NCI-H510A treated with DMSO at 0.1 percent for 48 hours (cell line): ENCODE measurements around the gene LYRM7.
"Not testable (repeated sequence)": the region's sequence is repeated elsewhere in the genome, so short reads cannot be mapped to it uniquely, and the experiment has no call there.

Experiments
- DNase-seq: peaks from one replicate; lab custom pipeline; 2025; lab: John Stamatoyannopoulos, UW

Gene LYRM7

DNA sequence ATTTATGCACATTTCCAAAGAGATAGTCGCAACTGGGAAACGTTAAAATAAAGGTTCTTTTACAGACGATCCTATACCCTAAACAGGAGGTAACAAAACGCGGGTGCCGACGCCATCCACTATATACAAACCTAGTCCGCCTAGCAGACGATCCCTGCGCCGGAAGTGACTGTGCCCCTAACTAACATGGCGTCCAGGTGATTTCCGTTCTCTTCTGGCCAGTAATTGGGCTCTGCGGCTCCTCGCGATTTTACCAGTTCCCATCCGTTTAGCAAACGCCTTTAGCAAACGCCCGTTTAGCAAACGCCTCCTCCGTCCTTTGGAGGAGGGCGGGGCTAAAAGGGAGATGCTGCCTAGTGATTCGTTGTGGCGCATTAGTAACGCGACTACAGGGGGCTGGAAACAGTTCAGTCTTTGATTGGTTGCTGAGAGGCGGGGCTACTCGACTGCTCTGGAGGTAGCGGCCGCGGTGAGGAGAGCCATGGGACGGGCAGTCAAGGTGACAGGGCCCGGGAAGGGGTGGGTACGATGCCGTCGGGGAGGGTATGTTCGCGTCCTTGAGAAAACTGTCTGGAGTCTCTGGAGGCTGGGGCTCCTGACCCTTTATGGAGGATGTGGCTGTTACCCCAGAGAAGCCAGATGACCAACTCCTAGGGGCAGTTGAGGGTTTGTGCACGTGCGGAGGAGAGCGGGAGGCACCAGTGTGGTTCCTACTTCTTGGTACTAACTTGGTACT lies at the start of gene LYRM7:
Gene LYRM7 (plus strand): TSS at position 405 of the 736 bp plus-strand sequence. CDS start 77 bp downstream, at position 482.
- peak; percentile 94 for DNase-seq

DNA sequence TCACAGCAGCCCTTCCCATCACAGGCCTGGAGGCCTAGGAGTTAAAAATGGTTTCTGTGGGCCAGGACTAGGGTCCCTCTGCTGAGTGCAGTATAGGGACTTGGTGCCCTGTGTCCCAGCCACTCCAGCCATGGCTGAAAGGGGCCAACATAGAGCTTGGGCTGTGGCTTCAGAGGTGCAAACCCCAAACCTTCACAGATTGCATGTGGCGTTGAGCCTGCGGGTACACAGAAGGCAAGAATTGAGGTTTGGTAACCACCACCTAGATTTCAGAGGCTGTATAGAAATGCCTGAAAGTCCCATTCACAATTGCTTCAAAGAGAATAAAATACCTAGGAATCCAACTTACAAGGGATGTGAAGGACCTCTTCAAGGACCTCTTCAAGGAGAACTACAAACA lies 43.5 kb upstream of the LYRM7 start:
- not testable (repeated sequence) for DNase-seq

DNA sequence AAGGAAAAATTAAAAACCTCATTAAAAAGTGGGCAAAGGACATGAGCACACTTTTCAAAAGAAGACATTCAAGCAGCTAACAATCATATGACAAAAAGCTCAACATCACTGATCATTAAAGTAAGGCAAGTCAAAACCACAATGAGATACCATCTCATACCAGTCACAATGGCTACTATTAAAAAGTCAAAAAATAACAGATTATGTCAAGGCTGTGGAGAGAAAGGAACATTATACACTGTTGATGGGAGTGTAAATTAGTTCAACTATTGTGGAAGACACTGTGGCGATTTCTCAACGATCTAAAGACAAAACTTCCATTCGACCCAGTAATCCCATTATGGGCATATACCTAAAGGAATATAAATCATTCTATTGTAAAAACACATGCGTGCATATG lies 41.4 kb upstream of the LYRM7 start:
- DNase-seq: no peak

DNA sequence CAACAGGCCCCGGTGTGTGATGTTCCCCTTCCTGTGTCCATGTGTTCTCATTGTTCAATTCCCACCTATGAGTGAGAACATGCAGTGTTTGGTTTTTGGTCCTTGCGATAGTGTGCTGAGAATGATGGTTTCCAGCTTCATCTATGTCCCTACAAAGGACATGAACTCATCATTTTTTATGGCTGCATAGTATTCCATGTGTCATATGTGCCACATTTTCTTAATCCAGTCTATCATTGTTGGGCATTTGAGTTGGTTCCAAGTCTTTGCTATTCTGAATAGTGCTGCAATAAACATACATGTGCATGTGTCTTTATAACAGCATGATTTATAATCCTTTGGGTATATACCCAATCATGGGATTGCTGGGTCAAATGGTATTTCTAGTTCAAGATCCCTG lies 37.7 kb upstream of the LYRM7 start:
- not testable (repeated sequence) for DNase-seq

DNA sequence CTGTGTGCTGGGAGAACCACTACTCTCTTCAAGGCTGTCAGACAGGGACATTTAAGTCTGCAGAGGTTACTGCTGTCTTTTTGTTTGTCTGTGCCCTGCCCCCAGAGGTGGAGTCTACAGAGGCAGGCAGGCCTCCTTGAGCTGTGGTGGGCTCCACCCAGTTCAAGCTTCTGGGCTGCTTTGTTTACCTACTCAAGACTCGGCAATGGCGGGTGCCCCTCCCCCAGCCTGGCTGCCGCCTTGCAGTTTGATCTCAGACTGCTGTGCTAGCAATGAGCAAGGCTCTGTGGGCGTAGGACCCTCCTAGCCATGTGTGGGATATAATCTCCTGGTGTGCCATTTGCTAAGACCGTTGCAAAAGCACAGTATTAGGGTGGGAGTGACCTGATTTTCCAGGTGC lies 32.3 kb upstream of the LYRM7 start:
- DNase-seq: not testable (repeated sequence)

DNA sequence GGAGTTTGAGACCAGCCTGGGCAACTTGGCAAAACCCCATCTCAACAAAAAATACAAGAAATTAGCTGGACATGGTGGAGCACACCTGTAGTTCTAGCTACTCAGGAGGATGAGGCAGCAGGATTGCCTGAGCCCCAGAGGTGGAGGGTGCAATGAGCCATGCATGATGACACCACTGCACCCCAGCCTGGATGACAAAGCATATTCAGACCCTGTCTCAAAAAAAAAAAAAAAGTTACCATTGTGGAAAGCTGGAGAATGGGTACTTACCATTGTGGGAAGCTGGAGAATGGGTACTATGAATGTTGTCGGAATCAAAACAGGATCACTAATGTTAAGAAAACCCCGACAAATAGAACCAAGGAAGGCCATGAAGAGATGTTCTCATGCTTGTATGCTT lies 31.4 kb upstream of the LYRM7 start:
- DNase-seq: no peak

DNA sequence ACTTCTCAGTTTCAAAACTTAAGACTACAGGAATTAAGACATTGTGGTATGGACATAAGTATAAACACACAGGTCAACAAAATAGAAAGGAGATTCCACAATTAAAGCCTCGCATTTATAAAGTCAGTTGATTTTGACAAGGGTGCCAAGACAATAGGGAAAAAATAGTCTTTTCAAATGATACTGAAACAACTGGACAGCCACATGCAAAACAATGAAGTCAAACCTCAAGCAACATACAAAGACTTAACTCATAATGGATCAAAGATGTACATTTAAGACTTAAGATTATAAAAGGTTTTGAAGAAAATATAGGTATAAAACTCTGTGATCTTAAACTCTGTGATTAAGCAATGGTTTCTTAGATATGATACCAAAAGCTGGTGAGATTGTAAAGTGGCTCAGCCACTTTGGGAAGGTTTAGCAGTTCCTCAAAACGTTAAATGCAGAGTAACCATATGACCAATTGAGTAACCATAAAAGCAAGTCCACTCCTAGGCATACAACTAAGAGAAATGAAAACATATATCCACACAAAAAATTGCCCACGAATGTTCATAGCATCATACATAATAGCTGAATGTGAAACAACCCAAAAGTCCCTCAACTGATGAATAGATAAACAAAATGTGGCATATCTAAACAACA lies 27.6 kb upstream of the LYRM7 start:
- DNase-seq: no peak

DNA sequence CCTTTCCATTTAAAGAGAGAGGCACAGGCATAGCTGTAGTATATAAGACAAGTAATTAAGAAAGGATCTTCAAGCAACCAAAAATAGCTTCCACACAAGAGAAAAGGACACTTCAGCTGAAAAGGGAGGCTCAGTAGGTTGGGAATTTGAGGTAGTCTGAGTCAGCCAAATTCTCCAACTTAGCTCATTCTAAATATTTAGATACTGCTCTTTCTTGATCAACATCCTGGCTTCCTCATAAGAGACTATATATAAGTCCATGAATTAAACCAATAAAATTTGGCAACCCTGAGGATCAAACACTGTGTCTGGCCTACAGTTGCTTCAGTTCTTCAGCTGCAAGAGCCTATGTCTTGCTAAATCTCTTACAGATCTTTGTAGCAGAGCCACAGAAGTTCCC lies 23.5 kb upstream of the LYRM7 start:
- DNase-seq: no peak

DNA sequence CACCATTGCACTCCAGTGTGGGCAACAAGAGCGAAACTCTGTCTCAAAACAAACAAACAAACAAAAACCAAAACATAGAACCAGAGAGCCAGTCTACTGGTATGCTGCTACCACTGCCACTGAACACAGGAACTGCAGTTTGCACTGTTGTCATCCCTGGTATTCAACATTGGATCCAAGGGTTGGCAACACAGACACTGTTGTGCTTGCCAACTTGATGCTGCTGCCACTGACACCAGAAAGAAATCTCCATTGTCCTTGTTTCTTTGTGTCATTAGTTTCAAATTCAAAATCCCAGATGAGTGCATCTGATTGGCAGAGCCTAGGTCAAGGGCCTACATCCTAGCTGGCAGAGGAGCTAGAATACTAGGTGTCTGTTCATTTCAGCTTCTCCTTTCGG lies 21.9 kb upstream of the LYRM7 start:
- no peak for DNase-seq

DNA sequence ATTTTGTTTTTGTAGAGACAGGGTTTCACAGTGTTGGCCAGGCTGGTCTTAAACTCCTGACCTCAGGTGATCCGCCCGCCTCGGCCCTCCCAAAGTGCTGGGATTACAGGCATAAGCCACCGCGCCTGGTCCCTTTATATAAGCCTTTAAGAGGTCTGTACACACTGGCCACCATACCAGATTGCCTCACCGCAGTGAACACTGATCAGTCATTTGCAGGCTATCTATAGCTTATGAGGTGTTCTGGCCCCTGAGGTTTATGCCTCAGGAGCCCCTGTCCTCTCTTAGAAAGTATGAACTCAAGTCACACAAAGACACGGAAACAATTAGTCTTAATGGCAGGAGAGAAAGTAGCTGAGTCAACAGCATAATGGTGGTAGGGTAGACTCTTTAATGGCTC lies 20.3 kb upstream of the LYRM7 start:
- DNase-seq: no peak

DNA sequence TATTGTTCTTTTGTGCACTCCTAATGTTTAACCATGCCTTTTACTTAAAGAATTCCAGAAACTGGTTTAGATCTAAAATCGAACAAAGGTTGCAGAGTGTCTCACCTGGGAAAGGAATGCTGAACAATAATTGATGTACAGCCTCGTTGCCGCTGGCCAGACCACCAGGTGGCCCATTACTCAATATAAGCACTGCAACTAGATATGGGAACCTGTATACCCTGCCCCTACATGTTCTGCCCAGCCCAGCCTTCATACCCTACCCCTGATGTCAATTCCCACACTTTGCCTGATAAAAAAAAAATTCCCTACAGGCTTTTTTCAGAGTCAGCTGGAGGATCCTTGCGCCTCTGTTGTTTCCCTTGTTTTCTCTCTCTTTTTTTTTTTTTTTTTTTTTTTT lies 19.5 kb upstream of the LYRM7 start:
- DNase-seq: no peak

DNA sequence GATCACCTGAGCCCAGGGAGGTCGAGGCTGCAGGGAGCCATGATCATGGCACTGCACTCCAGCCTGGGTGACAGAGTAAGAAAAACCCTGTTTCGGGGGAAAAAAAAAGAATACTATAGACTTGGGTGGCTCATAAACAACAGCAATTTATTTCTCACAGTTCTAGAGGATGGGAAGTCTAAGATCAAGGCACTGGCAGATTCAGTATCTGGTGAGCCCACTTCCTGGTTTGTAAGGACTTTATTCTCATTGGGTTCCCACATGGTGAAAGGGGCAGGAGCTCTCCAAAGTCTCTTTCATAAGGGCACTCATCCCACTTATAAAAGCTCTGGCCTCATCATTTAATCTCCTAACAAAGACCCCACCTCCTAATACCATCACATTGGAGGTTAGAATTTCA lies 14.4 kb upstream of the LYRM7 start:
- DNase-seq: no peak

DNA sequence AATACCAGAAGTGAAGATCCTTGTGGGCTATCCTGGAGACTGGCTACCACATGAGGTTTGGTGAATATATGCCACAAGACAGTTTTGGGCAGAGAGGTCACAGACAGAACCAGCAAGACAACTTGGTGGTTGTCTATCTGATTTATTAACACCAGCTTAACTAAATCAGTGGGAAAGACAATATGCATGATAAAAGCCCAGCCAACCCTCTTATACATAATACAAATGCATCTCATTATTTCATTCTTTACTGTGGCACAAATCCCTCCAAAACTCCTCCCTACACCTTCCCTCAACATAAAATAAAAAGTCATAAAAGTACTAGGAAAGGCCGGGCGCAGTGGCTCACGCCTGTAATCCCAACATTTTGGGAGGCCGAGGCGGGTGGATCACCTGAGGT lies 13.8 kb upstream of the LYRM7 start:
- DNase-seq: no peak

DNA sequence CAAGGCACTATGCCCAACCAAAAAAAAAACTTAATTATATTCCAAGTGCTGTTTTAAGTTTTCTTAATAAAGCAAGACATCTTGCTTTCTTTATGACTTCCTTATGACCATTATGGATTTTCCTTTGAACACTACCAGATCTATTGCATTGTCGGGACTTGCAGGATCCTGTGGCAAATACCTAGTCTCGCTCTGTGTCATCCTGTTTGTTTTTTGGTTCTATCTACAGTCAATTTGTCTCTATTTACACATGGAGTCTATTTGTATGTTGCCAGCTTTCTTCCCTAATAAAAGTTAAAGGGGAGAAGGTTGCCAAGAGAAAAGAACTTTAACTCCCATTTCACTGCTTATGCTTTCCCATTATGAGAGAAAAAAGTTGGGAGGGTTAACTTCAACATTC lies 10.6 kb upstream of the LYRM7 start:
- DNase-seq: no peak

DNA sequence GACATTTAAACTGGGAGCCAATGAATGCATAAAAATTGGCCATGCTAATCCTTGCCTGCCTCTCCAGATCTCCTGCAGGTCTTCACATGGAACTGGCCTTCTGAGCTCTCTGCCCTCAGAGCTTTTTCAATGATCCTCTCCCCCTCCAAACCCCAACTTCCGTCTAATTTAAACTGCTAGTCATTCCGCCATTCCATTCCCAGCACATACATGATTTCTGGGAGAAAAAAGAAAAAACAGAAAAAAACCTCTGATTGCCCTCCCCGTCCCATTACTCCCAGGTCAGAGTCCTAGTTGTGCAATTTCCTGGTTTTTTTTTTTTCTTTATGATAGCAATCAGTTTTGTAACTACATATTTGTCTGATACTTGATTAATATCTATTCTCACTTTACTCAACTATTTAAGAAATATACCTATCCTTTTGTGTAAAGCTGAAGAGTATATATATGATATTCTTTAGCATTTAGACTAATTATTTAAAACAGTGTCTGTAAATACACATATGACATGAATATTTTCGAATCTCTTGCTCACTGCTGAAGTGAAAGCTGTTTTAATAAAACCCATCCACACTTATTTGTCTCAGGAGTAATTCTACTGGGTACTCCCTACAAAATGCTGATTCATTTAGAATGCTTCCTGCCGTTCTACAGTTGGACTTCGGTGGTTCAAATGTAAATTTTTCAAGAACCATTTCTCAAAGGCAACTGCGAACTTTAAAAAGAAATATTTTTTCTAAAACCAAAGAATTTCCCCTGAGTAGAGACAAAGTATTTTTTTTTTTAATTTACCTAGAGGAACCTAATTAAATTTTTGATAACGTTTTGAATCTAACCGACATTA lies 7.2 kb upstream of the LYRM7 start:
- peak; percentile 9 for DNase-seq

DNA sequence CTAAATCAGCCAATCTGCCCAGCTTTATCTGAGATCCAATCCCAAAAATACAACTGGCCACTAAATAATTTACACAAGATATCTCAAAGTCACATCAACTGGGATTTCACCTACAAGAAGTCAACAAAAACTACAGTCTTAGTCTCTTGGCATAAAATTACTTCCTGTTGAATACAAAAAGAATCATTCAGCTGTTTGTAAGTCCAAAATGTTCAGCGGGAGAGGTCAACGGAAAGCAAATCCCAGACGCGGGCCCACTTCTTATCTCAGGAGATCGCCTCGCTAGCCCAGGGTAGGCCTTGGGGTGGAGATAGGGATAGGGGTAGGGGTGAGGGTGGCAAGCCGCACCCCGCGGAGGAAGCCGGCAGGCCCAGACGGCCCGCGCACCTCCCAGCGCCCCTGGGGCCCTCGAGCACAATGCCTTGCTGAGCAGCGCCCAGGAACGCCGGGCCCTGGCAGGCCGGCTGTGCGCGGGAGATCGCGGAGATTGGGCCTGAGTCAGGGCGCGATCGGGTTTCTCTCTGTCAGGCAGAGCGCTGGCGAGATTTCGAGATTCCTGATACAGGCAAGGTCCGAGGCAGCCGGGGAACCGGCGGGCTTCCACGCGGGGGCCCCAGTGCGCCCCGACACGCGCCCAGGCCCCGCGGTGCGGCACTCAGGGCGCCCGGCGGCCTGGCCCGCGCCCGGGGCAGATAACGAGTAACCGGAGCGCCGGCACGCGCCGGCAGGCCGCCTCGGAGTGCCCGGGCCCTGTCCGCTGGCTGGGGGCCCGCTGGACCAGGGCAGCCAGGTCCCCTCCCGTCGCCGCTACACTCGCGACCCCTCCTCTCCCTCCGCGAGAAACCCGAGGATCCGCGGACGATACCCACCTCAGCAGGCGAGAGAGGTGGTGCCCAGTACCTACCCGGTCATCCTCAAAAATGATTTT lies 6.3 kb upstream of the LYRM7 start:
- DNase-seq: peak; percentile 34

DNA sequence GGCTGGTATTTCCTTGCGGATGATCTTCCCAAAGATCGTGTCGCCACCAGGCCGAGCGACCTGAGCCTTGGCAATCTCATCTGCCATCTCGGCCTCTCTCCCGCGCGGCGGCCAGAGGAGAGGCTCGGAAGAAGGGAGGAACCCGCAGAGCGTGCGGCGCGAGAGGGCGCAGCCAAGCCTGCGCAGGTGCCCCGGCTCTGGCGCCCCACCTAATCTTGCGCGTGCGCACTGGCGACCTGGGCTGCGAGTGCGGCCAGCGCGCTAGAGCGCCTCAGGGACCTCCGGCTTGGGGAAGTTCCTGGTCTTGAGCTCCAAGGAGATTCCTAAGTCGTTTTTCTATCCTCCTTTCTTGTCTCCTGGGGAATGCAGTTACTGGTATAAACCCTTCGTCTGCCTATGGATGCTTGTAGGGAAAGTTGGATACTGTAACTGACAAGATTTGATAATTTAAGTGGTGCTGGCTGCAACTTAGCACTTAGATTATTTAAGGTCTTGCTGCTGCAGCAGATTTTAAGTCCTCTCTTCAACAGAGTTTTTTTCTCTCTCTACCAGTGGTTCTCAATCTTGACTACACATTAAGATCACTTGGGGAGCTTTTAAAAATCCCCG lies 5.5 kb upstream of the LYRM7 start, which contains the start of gene HINT1:
Gene HINT1 (minus strand): TSS at position 138 of the 609 bp plus-strand sequence. CDS start 51 bp downstream, at position 87.
- peak; percentile 78 for DNase-seq

DNA sequence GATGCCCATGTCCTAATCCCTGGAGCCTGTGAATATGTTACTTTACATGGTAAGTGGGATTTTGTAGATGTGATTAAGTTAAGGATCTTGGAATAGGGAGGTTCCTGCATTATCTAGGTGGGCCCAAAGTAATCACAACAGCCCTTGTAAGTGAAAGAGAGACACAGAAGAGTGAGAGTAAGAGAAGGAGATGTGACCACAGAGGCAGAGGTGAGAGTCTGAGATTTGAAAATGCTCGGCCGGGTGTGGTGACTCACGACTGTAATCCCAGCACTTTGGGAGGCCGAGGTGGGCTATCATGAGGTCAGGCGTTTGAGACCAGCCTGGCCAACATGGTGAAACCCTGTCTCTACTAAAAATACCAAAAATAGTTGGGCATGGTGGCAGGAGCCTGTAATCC lies 3.1 kb upstream of the LYRM7 start:
- no peak for DNase-seq

DNA sequence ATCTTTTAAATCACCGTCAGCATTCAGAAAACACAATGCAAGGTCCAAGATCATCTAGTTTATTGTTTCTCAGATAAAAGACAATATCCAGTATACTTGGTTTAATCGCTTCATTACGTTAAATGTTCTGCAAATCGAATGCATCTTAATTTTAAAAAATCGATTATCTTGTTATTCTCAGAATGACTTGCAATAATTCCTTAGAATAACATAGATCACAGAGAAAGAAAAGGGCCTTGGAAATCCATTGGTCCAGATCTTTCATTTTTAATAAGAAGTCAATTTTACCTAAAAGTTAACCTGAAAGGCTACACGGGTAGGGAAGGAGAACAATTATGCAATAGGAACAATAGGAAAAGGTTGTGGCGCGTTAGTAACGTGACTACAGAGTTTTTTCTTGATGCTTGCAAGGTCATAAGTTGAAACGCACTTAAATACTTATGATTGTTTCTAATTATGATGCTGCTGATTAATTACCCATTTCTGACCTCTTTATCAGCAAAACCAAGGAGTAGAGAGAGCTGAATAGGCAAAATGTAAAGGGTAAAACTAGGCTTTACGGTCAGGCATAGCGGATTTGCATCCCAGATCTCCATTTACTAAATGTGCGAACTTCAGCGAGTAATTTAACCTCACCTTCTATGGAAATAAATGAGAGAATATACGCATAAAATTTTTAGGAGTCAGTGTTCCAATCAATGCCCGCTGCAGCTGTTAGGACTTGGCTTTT lies 769 bp upstream of the LYRM7 start:
- peak; percentile 4 for DNase-seq

DNA sequence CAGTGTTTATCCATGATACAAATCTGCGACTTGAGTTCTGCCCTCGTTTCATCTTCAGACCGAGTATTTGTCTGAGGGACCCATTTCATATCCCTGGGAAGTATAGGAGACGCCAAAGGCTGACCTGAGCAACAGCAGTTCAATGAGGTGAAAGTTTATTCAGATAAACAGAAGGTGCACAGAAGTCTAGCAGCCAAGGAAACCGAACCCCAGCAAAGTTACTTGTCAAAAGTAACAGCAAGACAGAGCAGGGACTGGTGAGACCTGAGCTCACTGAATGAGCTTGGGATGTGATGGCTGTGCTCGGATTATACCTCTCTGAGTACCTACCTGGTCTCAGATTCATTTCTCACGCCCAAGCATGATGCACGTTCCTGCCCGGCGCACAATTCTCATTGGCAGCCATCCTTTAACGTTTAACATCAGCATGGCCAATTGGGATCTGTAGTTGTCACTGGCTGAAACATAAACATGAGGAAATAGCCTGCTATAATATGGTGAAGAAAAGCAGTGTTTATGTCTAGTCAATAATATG lies 599 bp downstream of the LYRM7 start:
- peak; percentile 26 for DNase-seq
